ENCODE data around the gene LDLRAD2. TPM values are rescaled to one million over a fixed set of nuclear protein-coding genes. Genes with fewer than 3 reads are reported as not detected.
"Not testable (repeated sequence)": the region's sequence is repeated elsewhere in the genome, so short reads cannot be mapped to it uniquely, and the experiment has no call there.

Gene LDLRAD2
- total and polyA plus RNA-seq, 2 donors from 2014 or later = 0.79 TPM; not detected in 1

GRCh38 chr1:21783679-21784603, 28.1 kb upstream of the LDLRAD2 start:
- FAIRE-seq (no peak), DNase-seq (peak in 3 of 5 donors; percentile 78 to 97 (median 97))
- TF ChIP-seq CTCF (IDR thresholded peaks at IDR 0.05; ENCODE audit: borderline replicate concordance, extremely low read depth, insufficient read depth) = no peak
- H3K27ac ChIP-seq (ENCODE audit: low read depth in 2 of 2, low read length in 2 of 2) = peak overlapping the region; percentile 99 to 100
- no peaks in the 10 kb centered on the region for H3K4me1 ChIP-seq (ENCODE audit: control insufficient read depth in 2 of 3, insufficient read depth in 2 of 3, low read depth in 1 of 3, low read length in 3 of 3)
- H3K36me3 ChIP-seq (ENCODE audit: control insufficient read depth in 2 of 3, insufficient read depth in 3 of 3, low read length in 3 of 3) = no peaks in the 10 kb centered on the region
- peak overlapping the region in 2 of 3 donors; percentile 100 for H3K9ac ChIP-seq (ENCODE audit: low read length in 3 of 3)
- peak overlapping the region; percentile 91 to 100 (median 99) for H3K4me3 ChIP-seq (ENCODE audit: low read length in 3 of 3)
- H3K9me3 ChIP-seq (ENCODE audit: control insufficient read depth in 2 of 3, insufficient read depth in 1 of 3, low read length in 3 of 3) = no peaks in the 10 kb centered on the region
- intact Hi-C loops (cut with DNase I) = no loop called here
- H3K27me3 ChIP-seq (ENCODE audit: control insufficient read depth, insufficient read depth, low read length) = no peaks in the 10 kb centered on the region

- H3K27me3 ChIP-seq (ENCODE audit: control insufficient read depth, insufficient read depth, low read length); H3K9ac ChIP-seq (ENCODE audit: low read length in 3 of 3); H3K27ac ChIP-seq (ENCODE audit: low read depth in 2 of 2, low read length in 2 of 2); H3K36me3 ChIP-seq (ENCODE audit: control insufficient read depth in 2 of 3, insufficient read depth in 3 of 3, low read length in 3 of 3); H3K4me1 ChIP-seq (ENCODE audit: control insufficient read depth in 2 of 3, insufficient read depth in 2 of 3, low read depth in 1 of 3, low read length in 3 of 3); FAIRE-seq; intact Hi-C loops (cut with DNase I); H3K4me3 ChIP-seq (ENCODE audit: low read length in 3 of 3); DNase-seq; H3K9me3 ChIP-seq (ENCODE audit: control insufficient read depth in 2 of 3, insufficient read depth in 1 of 3, low read length in 3 of 3): not testable (repeated sequence)
Measured at GRCh38 chr1:21785764-21786163, 26.3 kb upstream of the LDLRAD2 start.

DNA sequence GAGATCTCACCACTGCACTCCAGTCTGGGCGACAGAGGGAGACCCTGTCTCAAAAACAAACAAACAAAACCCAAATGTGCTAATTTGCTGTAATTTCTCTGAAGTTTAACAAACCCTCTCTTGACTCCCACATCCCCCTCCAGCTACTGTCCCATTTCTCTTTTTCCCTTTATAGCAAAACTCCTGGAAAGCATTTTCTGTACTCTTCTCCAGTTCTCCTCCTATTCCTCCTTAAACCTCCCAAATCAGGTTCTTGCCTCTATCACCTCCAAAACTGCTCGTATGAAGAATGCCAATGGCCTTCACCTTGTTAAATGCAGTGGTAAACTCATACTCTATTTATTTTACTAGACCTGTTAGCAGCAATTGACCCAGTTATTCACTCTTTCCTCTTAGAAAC, 25.4 kb upstream of the LDLRAD2 start:
- TF ChIP-seq CTCF (IDR thresholded peaks at IDR 0.05; ENCODE audit: borderline replicate concordance, extremely low read depth, insufficient read depth) = no peak
- Histone ChIP-seq H3K27me3 (ENCODE audit: control insufficient read depth, insufficient read depth, low read length) (no peaks in the 10 kb centered on the region), H3K4me1 (ENCODE audit: control insufficient read depth in 2 of 3, insufficient read depth in 2 of 3, low read depth in 1 of 3, low read length in 3 of 3) (no peaks in the 10 kb centered on the region), H3K36me3 (ENCODE audit: control insufficient read depth in 2 of 3, insufficient read depth in 3 of 3, low read length in 3 of 3) (no peaks in the 10 kb centered on the region), H3K9me3 (ENCODE audit: control insufficient read depth in 2 of 3, insufficient read depth in 1 of 3, low read length in 3 of 3) (no peaks in the 10 kb centered on the region), H3K27ac (ENCODE audit: low read depth in 2 of 2, low read length in 2 of 2) (no peak overlapping the region), H3K4me3 (ENCODE audit: low read length in 3 of 3) (no peak overlapping the region), H3K9ac (ENCODE audit: low read length in 3 of 3) (no peak overlapping the region)
- no peak for FAIRE-seq
- DNase-seq = no peak
- intact Hi-C loops (cut with DNase I) = no loop called here

GRCh38 chr1:21793104-21793503, 19.0 kb upstream of the LDLRAD2 start:
- FAIRE-seq = no peak
- H3K4me1 ChIP-seq (ENCODE audit: control insufficient read depth in 2 of 3, insufficient read depth in 2 of 3, low read depth in 1 of 3, low read length in 3 of 3) = no peaks in the 10 kb centered on the region

More at GRCh38 chr1:21793104-21793503, 19.0 kb upstream of the LDLRAD2 start:
- no peak for TF ChIP-seq CTCF (IDR thresholded peaks at IDR 0.05; ENCODE audit: borderline replicate concordance, extremely low read depth, insufficient read depth)
- Histone ChIP-seq H3K9ac (ENCODE audit: low read length in 3 of 3) (no peak overlapping the region), H3K36me3 (ENCODE audit: control insufficient read depth in 2 of 3, insufficient read depth in 3 of 3, low read length in 3 of 3) (no peaks in the 10 kb centered on the region), H3K27me3 (ENCODE audit: control insufficient read depth, insufficient read depth, low read length) (no peaks in the 10 kb centered on the region), H3K27ac (ENCODE audit: low read depth in 2 of 2, low read length in 2 of 2) (no peak overlapping the region), H3K9me3 (ENCODE audit: control insufficient read depth in 2 of 3, insufficient read depth in 1 of 3, low read length in 3 of 3) (peaks cover 0 to 7% (median 0%) of the 10 kb centered on the region in 3 donors), H3K4me3 (ENCODE audit: low read length in 3 of 3) (no peak overlapping the region)
- no peak for DNase-seq
- intact Hi-C loops (cut with DNase I) = no loop called here
